PC-9 (cell line): ENCODE measurements around the gene P3H3. TPM values are rescaled to one million over a fixed set of nuclear protein-coding genes. Genes with fewer than 3 reads are reported as not detected.

Experiments
- BruUV-seq: library from RNA; stranded (reverse); fragments of 400-500 nt; replicated peaks from 2 replicates; lab custom pipeline; 2021; lab: Mats Ljungman, UMichigan
- CTCF ChIA-PET: fragments of 300-600 bp; sonication (Branson Sonifier 250); formaldehyde crosslinking; loops from one replicate; lab custom pipeline; 2022; ENCODE audit warnings: antibody characterized with exemption; lab: Charles Lee
- POLR2A ChIA-PET: fragments of 300-600 bp; sonication (Branson Sonifier 250); formaldehyde crosslinking; loops from one replicate; lab custom pipeline; 2022; ENCODE audit warnings: antibody characterized with exemption; ENCODE audit not compliant: unreplicated experiment; lab: Charles Lee
- DNase-seq, 2 experiments: peaks; one replicate each; pipeline versions ENCODE4 v3.0.0 to v3.0.0-alpha.2; 2015 to 2022; ENCODE audit warnings: mixed read lengths in 1 of 2
- H2AFZ ChIP-seq: fragments of 200-600 bp; sonication (generic); 2 replicates; pipeline ENCODE4 v1.8.1; 2017; ENCODE audit warnings: antibody characterized with exemption
- H3F3A ChIP-seq: fragments of 200-600 bp; sonication (generic); 2 replicates; pipeline ENCODE4 v1.8.1; 2017; ENCODE audit warnings: antibody characterized with exemption, mild to moderate bottlenecking, low read depth; ENCODE audit not compliant: insufficient read depth
- H3K27ac ChIP-seq: fragments of 200-600 bp; sonication (generic); 2 replicates; pipeline ENCODE4 v1.6.1; 2016; ENCODE audit warnings: mixed run types
- H3K27me3 ChIP-seq: fragments of 200-600 bp; sonication (generic); 2 replicates; pipeline ENCODE4 v1.6.1; 2016; ENCODE audit warnings: low read depth, mixed run types; ENCODE audit not compliant: insufficient read depth
- H3K36me3 ChIP-seq: fragments of 200-600 bp; sonication (generic); 2 replicates; pipeline ENCODE4 v1.6.1; 2016; ENCODE audit warnings: low read depth, mixed run types
- H3K4me1 ChIP-seq: fragments of 200-600 bp; sonication (generic); replicated peaks from 2 replicates; pipeline ENCODE4 v1.6.1; 2016; ENCODE audit warnings: mixed run types; ENCODE audit not compliant: insufficient read depth
- H3K4me2 ChIP-seq: fragments of 200-600 bp; sonication (generic); 2 replicates; pipeline ENCODE4 v1.6.1; 2017; ENCODE audit warnings: mixed run types
- H3K4me3 ChIP-seq: fragments of 200-600 bp; sonication (generic); 2 replicates; pipeline ENCODE4 v1.6.1; 2016; ENCODE audit warnings: mixed run types
- H3K79me2 ChIP-seq: fragments of 200-600 bp; sonication (generic); 2 replicates; pipeline ENCODE4 v1.6.1; 2017; ENCODE audit warnings: low read depth, mixed run types
- H3K9me2 ChIP-seq: fragments of 200-600 bp; sonication (generic); 2 replicates; pipeline ENCODE4 v1.8.1; 2017; ENCODE audit warnings: mild to moderate bottlenecking; ENCODE audit not compliant: insufficient read depth
- H3K9me3 ChIP-seq: fragments of 200-600 bp; sonication (generic); 2 replicates; pipeline ENCODE4 v1.8.1; 2016; ENCODE audit warnings: low read depth; ENCODE audit not compliant: insufficient read depth
- H4K20me1 ChIP-seq: fragments of 200-600 bp; sonication (generic); 2 replicates; pipeline ENCODE4 v1.8.1; 2017; ENCODE audit not compliant: insufficient read depth
- CTCF ChIP-seq: fragments of 200-600 bp; sonication (generic); conservative IDR thresholded peaks from 2 replicates; pipeline ENCODE4 v1.6.1; 2017; ENCODE audit warnings: mixed run types, antibody characterized with exemption, mild to moderate bottlenecking, moderate library complexity
- EZH2 ChIP-seq: fragments of 200-600 bp; sonication (generic); IDR thresholded peaks from 2 replicates; pipeline ENCODE4 v1.8.0; 2017; ENCODE audit warnings: antibody characterized with exemption, low read depth
- intact Hi-C: fragments of 100-400 bp; cut with micrococcal nuclease; formaldehyde crosslinking; loops from one replicate; pipeline ENCODE4 v1.10.0; 2022; ENCODE audit not compliant: unreplicated experiment
- total RNA-seq: library from RNA; stranded (reverse); gene quantifications from 2 replicates; pipeline ENCODE4 v1.2.3, GENCODE V29; 2021

Gene P3H3
- total RNA-seq, 1 experiment from 2014 or later, result 0.52 TPM

- Histone ChIP-seq H3K4me2 (no peak within 1 kb of the TSS), H3K79me2 (no peaks in the 10 kb centered on the region), H3K9me2 (no peaks in the 10 kb centered on the region), H3K4me3 (no peak within 1 kb of the TSS), H2AFZ (no peak within 1 kb of the TSS), H3F3A (peaks cover 4% of the 10 kb centered on the region; the same call in 1 of the 2 replicates), H3K27me3 (no peaks in the 10 kb centered on the region; the same call in 1 of the 2 replicates), H3K27ac (no peak within 1 kb of the TSS), H4K20me1 (no peaks in the 10 kb centered on the region), H3K36me3 (no peaks in the 10 kb centered on the region), H3K4me1 (no peaks in the 10 kb centered on the region), H3K9me3 (no peaks in the 10 kb centered on the region)
- BruUV-seq, result no TSS peak
- ChIA-PET CTCF (no interaction called here), POLR2A (no interaction called here)
- no peak for TF ChIP-seq CTCF
- TF ChIP-seq EZH2, result no peak
- DNase-seq, result no peak
- intact Hi-C loops, result no loop called here
Measured at GRCh38 chr12:6840761-6841515, 12.7 kb downstream of the P3H3 start, which contains the start of gene GNB3. Gene GNB3, plus strand, starts transcription at chr12:6840925. Its CDS starts 363 bp downstream, at chr12:6841288.

GRCh38 chr12:6842075-6842474 is 13.9 kb downstream of the P3H3 start:
- no peaks in the 10 kb centered on the region for H3K79me2 ChIP-seq
- DNase-seq, result no peak
- no peaks in the 10 kb centered on the region for H3K9me2 ChIP-seq
- H4K20me1 ChIP-seq, result no peaks in the 10 kb centered on the region
- TF ChIP-seq EZH2 (no peak), CTCF (no peak)
- no TSS peak for BruUV-seq
- H3F3A ChIP-seq, result peaks cover 15% of the 10 kb centered on the region; the same call in 1 of the 2 replicates
- no peak overlapping the region for H2AFZ ChIP-seq
- POLR2A ChIA-PET, result interaction anchor here (0.6 kb wide), 1 partner anchor 153 kb away, joined by 10 read pairs; the partner anchor contains the start of gene ZNF384
- no peaks in the 10 kb centered on the region for H3K9me3 ChIP-seq
- H3K36me3 ChIP-seq, result no peaks in the 10 kb centered on the region
- no peak overlapping the region for H3K27ac ChIP-seq
- intact Hi-C loops, result no loop called here
- no peaks in the 10 kb centered on the region; the same call in 1 of the 2 replicates for H3K27me3 ChIP-seq
- H3K4me1 ChIP-seq, result no peaks in the 10 kb centered on the region
- no peak overlapping the region for H3K4me3 ChIP-seq
- H3K4me2 ChIP-seq, result no peak overlapping the region
- CTCF ChIA-PET, result interaction anchor here (0.6 to 1.2 kb wide), 3 partner anchors 21 to 76 kb away, joined by 3 to 4 read pairs (median 3); partner anchors contain the start of genes GPR162 and PTMS

GRCh38 chr12:6843118-6843902 is 15.1 kb downstream of the P3H3 start:
- ChIA-PET POLR2A (interaction anchor here (0.6 kb wide), 4 partner anchors 10 to 742 kb away, joined by 6 to 24 read pairs (median 7); no protein-coding TSS in a partner anchor), CTCF (interaction anchor here (0.6 to 1.2 kb wide), 3 partner anchors 8 to 48 kb away, joined by 6 to 18 read pairs (median 7); partner anchors contain the start of gene GPR162)
- no peak for TF ChIP-seq CTCF
- H3K9me2 ChIP-seq, result no peaks in the 10 kb centered on the region
- no peak overlapping the region for H2AFZ ChIP-seq
- intact Hi-C loops, result no loop called here
- DNase-seq, result peak in 1 of 2 experiments; percentile 32
- no peak overlapping the region for H3K4me2 ChIP-seq
- no peaks in the 10 kb centered on the region for H3K9me3 ChIP-seq
- no peak overlapping the region for H3K4me3 ChIP-seq
- H3K4me1 ChIP-seq, result no peaks in the 10 kb centered on the region
- BruUV-seq, result no TSS peak
- no peaks in the 10 kb centered on the region for H4K20me1 ChIP-seq
- H3K27me3 ChIP-seq, result no peaks in the 10 kb centered on the region; the same call in 1 of the 2 replicates
- H3K27ac ChIP-seq, result no peak overlapping the region
- H3K79me2 ChIP-seq, result no peaks in the 10 kb centered on the region
- H3F3A ChIP-seq, result peaks cover 20% of the 10 kb centered on the region; the same call in 1 of the 2 replicates
- no peaks in the 10 kb centered on the region for H3K36me3 ChIP-seq
